Activated CD8-positive, alpha-beta memory T cell treated with anti-CD3 and anti-CD28 coated beads, Interleukin-2, amount 10 ng/mL, durations not matched to agents 7 days and 5 days (primary cell): Measurements from ENCODE around the gene SPIN1. TPM values are rescaled to one million over a fixed set of nuclear protein-coding genes. Genes with fewer than 3 reads are reported as not detected.
"Not testable (repeated sequence)": the region's sequence is repeated elsewhere in the genome, so short reads cannot be mapped to it uniquely, and the experiment has no call there.

Experiments
- ATAC-seq: fragments of 150-1000 bp; cut with Tn5 transposase; one replicate; pipeline ENCODE4 v1.10.0; 2021; ENCODE audit warnings: moderate library complexity
- CTCF ChIA-PET: fragments of 350-600 bp; sonication (Branson Sonifier 250); formaldehyde crosslinking; loops from one replicate; lab custom pipeline; 2021; ENCODE audit warnings: antibody characterized with exemption; lab: Charles Lee
- DNase-seq: peaks from one replicate; pipeline ENCODE4 v3.0.0-alpha.2; 2020
- H3K27ac Mint-ChIP-seq: one replicate; pipeline ENCODE4 v1.8.0; 2021; ENCODE audit warnings: mild to moderate bottlenecking, mixed read lengths
- H3K27me3 Mint-ChIP-seq: one replicate; pipeline ENCODE4 v1.8.0; 2021; ENCODE audit warnings: mixed read lengths
- H3K36me3 Mint-ChIP-seq: one replicate; pipeline ENCODE4 v1.8.0; 2021; ENCODE audit warnings: mild to moderate bottlenecking, mixed read lengths
- H3K4me1 Mint-ChIP-seq: one replicate; pipeline ENCODE4 v1.8.0; 2021; ENCODE audit warnings: mixed read lengths
- H3K4me3 Mint-ChIP-seq: one replicate; pipeline ENCODE4 v1.8.0; 2021; ENCODE audit warnings: mild to moderate bottlenecking, moderate library complexity, mixed read lengths
- H3K9me3 Mint-ChIP-seq: one replicate; pipeline ENCODE4 v1.8.0; 2022; ENCODE audit warnings: low read depth, mixed read lengths
- total RNA-seq, 2 experiments: library from RNA; stranded (reverse); gene quantifications; one replicate each; pipeline ENCODE4 v1.2.3, GENCODE V29; 2021

Gene SPIN1
- total RNA-seq: 10 to 100 TPM; 51.3 to 92.8 TPM

DNA sequence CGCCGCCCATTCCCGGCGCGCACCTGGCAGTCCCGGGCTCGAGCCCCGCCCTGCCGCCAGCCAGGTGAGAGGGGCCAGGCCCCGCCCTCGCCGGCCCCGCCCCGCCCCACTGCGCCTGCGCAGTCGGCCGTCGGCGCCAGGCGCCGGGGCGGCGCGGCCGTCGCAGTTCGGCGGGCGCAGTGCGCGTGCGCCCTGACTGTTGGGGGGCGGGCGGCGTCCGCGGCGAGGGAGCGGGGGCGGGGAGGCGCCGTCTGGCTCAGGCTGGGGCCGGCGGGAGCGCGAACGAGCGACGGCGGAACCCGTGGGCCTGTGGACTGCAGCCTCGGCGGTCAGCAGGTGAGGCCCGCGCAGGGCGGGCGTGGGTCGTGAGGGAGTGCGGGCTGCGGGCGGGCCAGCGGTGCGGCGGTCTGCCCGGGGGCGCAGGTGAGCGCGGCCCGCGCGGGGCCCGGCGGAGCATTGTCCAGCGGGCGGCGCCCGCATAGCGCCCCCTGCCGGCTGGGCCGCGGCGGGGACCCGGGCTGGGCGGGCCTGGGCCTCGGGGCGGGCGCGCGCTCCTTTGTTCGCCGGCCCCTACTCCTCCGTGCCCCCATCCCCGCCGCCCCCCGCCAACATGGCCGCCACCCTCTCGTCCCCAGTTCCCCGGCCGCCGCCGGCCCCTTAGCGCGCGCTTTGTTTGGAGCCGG lies at the start of gene SPIN1:
Gene SPIN1 (plus strand): TSS at position 242 of the 683 bp plus-strand sequence. CDS start 38,096 bp downstream, outside the sequence.
- Mint-ChIP-seq H3K9me3 (no peaks in the 10 kb centered on the region), H3K36me3 (peaks cover 21% of the 10 kb centered on the region), H3K4me3 (peak within 1 kb of the TSS; percentile 95), H3K27me3 (no peaks in the 10 kb centered on the region), H3K27ac (peak within 1 kb of the TSS; percentile 89), H3K4me1 (peaks cover 35% of the 10 kb centered on the region)
- DNase-seq (peak; percentile 87), ATAC-seq (peak; percentile 89)
- CTCF ChIA-PET: interaction anchor here (1.3 kb wide), 1 partner anchor 84 kb away, joined by 3 read pairs; no protein-coding TSS in a partner anchor

DNA sequence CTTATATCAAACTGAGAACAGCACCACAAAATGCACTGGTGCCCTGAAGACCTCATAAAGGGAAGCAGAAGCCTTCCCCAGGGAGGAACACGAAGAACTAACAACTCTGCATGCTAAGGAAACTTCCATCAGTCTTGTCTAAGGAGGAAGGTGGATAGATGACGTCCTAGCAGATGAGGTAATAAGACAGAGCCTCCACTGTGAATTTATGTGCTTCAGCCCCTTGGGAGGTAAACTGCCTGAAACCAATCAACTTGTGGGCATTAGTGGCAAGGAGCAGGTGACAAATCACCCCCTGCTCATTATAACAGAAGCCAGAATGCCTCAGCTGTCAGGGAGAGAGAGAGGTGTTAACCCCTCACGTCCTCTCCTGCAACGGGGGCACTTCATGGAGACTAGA lies 48.9 kb upstream of the SPIN1 start:
- H3K27ac Mint-ChIP-seq: no peak overlapping the region
- H3K27me3 Mint-ChIP-seq: peaks cover 6% of the 10 kb centered on the region
- H3K36me3 Mint-ChIP-seq: no peaks in the 10 kb centered on the region
- H3K9me3 Mint-ChIP-seq: no peaks in the 10 kb centered on the region
- no peak overlapping the region for H3K4me3 Mint-ChIP-seq
- peaks cover 7% of the 10 kb centered on the region for H3K4me1 Mint-ChIP-seq
- DNase-seq (no peak), ATAC-seq (no peak)
- CTCF ChIA-PET: no interaction called here

DNA sequence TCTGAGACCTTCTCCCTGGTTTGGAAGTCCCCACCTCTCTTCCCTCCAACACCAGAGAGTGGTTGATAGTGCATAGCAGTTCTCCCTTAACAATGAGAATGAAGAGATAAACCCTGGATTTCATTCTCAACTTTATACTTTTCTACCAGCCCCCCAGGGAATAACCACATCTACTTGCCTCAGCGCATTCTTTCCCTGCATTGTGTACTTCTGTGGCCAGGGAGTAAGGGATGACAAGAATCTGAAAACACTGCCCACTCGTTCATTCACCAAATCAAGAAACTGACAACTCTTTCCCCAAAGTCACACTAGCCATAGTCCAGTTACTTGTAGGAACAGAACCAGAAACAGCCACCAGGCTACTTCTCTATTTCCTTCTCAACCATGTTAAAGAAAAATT lies 46.0 kb upstream of the SPIN1 start:
- H3K27ac Mint-ChIP-seq: no peak overlapping the region
- no peak overlapping the region for H3K4me3 Mint-ChIP-seq
- DNase-seq (no peak), ATAC-seq (no peak)
- CTCF ChIA-PET: no interaction called here
- no peaks in the 10 kb centered on the region for H3K9me3 Mint-ChIP-seq
- H3K27me3 Mint-ChIP-seq: peaks cover 6% of the 10 kb centered on the region
- peaks cover 7% of the 10 kb centered on the region for H3K4me1 Mint-ChIP-seq
- H3K36me3 Mint-ChIP-seq: no peaks in the 10 kb centered on the region

DNA sequence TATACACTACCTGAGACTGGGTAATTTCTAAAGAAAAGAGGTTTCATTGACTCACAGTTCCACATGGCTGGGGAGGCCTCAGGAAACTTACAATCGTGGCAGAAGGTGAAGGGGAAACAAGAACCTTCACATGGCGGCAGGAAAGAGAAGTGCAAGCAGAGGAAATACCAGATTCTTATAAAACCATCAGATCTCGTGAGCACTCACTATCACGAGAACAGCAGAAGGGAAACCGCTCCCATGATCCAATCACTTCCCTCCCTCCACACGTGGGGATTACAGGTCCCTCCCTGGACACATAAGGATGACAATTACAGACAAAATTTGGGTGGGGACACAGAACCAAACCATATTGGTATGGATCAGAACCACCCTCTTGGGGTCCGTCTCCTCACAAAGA lies 44.2 kb upstream of the SPIN1 start:
- ATAC-seq: no peak
- Mint-ChIP-seq H3K4me1 (peaks cover 6% of the 10 kb centered on the region), H3K36me3 (no peaks in the 10 kb centered on the region), H3K4me3 (no peak overlapping the region), H3K9me3 (no peaks in the 10 kb centered on the region), H3K27me3 (peaks cover 4% of the 10 kb centered on the region), H3K27ac (no peak overlapping the region)
- CTCF ChIA-PET: no interaction called here
- no peak for DNase-seq

GRCh38 chr9:88350354-88350753 lies 37.9 kb upstream of the SPIN1 start:
- ATAC-seq, CTCF ChIA-PET, DNase-seq, H3K27ac Mint-ChIP-seq, H3K27me3 Mint-ChIP-seq, H3K9me3 Mint-ChIP-seq, H3K36me3 Mint-ChIP-seq, H3K4me1 Mint-ChIP-seq, H3K4me3 Mint-ChIP-seq: not testable (repeated sequence)

DNA sequence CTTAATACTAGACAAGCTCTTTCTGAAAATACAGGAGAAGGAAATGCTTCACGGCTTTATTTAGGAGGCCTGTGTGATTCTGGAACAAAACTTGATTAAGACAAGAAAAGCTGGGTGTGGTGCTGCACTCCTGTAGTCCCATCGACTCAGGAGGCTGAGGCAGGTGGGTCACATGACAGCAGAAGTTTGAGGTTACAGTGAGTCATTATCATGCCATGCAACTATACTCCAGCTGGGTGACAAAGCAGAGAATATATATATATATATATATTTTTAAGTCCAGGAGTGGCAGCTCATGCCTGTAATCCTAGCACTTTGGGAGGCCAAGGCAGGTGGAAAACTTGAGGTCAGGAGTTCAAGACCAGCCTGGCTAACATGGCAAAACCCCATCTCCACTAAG lies 33.1 kb upstream of the SPIN1 start:
- Mint-ChIP-seq H3K36me3 (peaks cover 14% of the 10 kb centered on the region), H3K4me1 (peaks cover 21% of the 10 kb centered on the region), H3K27ac (no peak overlapping the region), H3K4me3 (no peak overlapping the region), H3K27me3 (peaks cover 7% of the 10 kb centered on the region), H3K9me3 (peaks cover 5% of the 10 kb centered on the region)
- CTCF ChIA-PET: interaction anchor here (1.2 to 1.4 kb wide), 2 partner anchors 9 to 13 kb away, joined by 4 read pairs; no protein-coding TSS in a partner anchor
- ATAC-seq (no peak), DNase-seq (peak; percentile 43)

GRCh38 chr9:88357250-88357649 lies 31.0 kb upstream of the SPIN1 start:
- DNase-seq, H3K9me3 Mint-ChIP-seq, CTCF ChIA-PET, H3K27ac Mint-ChIP-seq, H3K4me3 Mint-ChIP-seq, H3K27me3 Mint-ChIP-seq, ATAC-seq: not testable (repeated sequence)
- Mint-ChIP-seq H3K36me3 (peaks cover 14% of the 10 kb centered on the region), H3K4me1 (peaks cover 21% of the 10 kb centered on the region)

DNA sequence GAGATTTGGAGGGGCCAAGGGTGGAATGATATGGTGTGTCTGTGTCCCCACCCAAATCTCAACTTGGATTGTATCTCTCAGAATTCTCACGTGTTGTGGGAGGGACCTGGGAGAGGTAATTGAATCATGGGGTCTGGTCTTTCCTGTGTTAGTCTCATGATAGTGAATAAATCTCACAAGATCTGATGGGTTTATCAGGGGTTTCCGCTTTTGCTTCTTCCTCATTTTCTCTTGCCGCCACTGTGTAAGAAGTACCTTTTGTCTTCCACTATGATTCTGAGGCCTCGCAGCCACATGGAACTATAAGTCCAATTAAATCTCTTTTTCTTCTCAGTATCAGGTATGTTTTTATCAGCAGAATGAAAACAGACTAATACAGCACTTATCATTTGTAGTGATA lies 29.5 kb upstream of the SPIN1 start:
- no peak for ATAC-seq
- H3K4me3 Mint-ChIP-seq: no peak overlapping the region
- H3K27me3 Mint-ChIP-seq: peaks cover 10% of the 10 kb centered on the region
- no peak for DNase-seq
- H3K4me1 Mint-ChIP-seq: peaks cover 21% of the 10 kb centered on the region
- CTCF ChIA-PET: no interaction called here
- H3K27ac Mint-ChIP-seq: no peak overlapping the region
- peaks cover 11% of the 10 kb centered on the region for H3K36me3 Mint-ChIP-seq
- H3K9me3 Mint-ChIP-seq: peaks cover 5% of the 10 kb centered on the region

- H3K4me3 Mint-ChIP-seq: no peak overlapping the region
- peaks cover 5% of the 10 kb centered on the region for H3K9me3 Mint-ChIP-seq
- CTCF ChIA-PET: no interaction called here
- peaks cover 21% of the 10 kb centered on the region for H3K4me1 Mint-ChIP-seq
- peaks cover 8% of the 10 kb centered on the region for H3K36me3 Mint-ChIP-seq
- DNase-seq (no peak), ATAC-seq (no peak)
- peaks cover 20% of the 10 kb centered on the region for H3K27me3 Mint-ChIP-seq
- no peak overlapping the region for H3K27ac Mint-ChIP-seq
Observed at GRCh38 chr9:88359974-88360373, 28.3 kb upstream of the SPIN1 start.

DNA sequence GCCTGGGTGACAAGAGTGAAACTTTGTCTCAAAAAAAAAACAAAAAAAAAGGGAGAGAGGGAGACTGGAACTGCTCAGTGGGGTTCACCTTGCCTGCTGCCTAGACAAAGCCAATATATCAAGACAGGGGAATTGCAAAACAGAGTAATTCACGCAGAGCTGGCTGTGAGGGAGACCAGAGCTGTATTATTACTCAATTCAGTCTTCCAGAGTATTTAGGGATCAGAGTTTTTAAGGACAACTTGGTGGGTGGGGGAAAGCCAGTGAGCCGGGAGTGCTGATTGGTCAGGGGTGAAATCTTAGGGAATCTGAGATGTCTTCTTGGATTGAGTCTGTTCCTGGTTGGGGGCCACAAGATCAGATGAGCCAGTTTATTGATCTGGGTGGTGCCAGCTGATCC lies 25.6 kb upstream of the SPIN1 start:
- Mint-ChIP-seq H3K4me3 (no peak overlapping the region), H3K4me1 (peaks cover 10% of the 10 kb centered on the region), H3K36me3 (peaks cover 8% of the 10 kb centered on the region), H3K9me3 (peaks cover 9% of the 10 kb centered on the region), H3K27me3 (peaks cover 20% of the 10 kb centered on the region), H3K27ac (no peak overlapping the region)
- DNase-seq (no peak), ATAC-seq (no peak)
- CTCF ChIA-PET: no interaction called here

DNA sequence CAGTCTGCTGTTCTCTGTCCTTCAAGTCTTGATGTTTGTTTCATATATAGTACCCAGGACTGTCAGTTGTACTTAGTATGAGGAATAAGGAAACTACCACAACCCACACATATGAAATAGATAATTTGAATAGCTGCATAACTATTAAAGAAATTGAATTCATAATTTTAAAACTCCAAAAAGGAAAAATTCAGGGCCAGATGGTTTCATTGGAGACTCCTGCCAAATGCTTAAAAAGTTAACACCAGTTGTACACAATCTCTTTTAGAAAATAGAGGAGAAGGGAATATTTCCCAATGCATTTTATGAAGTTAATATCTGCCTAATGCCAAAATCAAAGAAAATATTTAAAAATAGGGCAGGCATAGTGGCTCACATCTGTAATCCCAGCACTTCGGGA lies 24.6 kb upstream of the SPIN1 start:
- Mint-ChIP-seq H3K27me3 (peaks cover 20% of the 10 kb centered on the region), H3K9me3 (peaks cover 15% of the 10 kb centered on the region)
- CTCF ChIA-PET: interaction anchor here (1.3 kb wide), 1 partner anchor 8 kb away, joined by 4 read pairs; no protein-coding TSS in a partner anchor

DNA sequence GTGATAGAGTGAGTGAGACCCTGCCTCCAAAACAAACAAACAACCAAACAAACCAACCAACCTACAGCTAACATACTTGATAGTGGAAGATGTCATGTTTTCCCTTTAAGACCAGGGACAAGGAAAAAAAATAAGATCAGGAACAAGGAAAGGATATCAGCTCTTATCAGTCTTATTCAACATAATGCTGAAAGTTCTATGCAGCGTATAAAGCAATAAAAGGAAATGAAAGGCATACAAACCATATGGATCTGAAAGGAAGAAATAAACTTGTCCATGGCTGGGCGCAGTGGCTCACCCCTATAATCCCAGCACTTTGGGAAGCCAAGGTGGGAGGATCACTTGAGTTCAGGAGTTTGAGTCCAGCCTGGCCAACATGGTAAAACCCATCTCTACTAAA lies 23.5 kb upstream of the SPIN1 start:
- Mint-ChIP-seq H3K27me3 (peaks cover 20% of the 10 kb centered on the region), H3K27ac (no peak overlapping the region), H3K9me3 (peaks cover 15% of the 10 kb centered on the region), H3K4me3 (no peak overlapping the region), H3K36me3 (peaks cover 9% of the 10 kb centered on the region), H3K4me1 (no peaks in the 10 kb centered on the region)
- CTCF ChIA-PET: no interaction called here
- DNase-seq: no peak
- ATAC-seq: no peak

More for the DNA sequence above, 24.6 kb upstream of the SPIN1 start:
- Mint-ChIP-seq H3K4me1 (peaks cover 3% of the 10 kb centered on the region), H3K27ac (no peak overlapping the region), H3K36me3 (peaks cover 9% of the 10 kb centered on the region), H3K4me3 (no peak overlapping the region)
- ATAC-seq: no peak
- DNase-seq: no peak

- DNase-seq (no peak), ATAC-seq (no peak)
- CTCF ChIA-PET: no interaction called here
- H3K27ac Mint-ChIP-seq: no peak overlapping the region
- H3K36me3 Mint-ChIP-seq: peaks cover 9% of the 10 kb centered on the region
- H3K4me1 Mint-ChIP-seq: peaks cover 2% of the 10 kb centered on the region
- peaks cover 18% of the 10 kb centered on the region for H3K9me3 Mint-ChIP-seq
- H3K27me3 Mint-ChIP-seq: peaks cover 23% of the 10 kb centered on the region
- H3K4me3 Mint-ChIP-seq: no peak overlapping the region
Observed at GRCh38 chr9:88370346-88370745, 17.9 kb upstream of the SPIN1 start.

GRCh38 chr9:88372103-88372654 lies 16.1 kb upstream of the SPIN1 start:
- CTCF ChIA-PET: interaction anchor here (1.0 kb wide), 1 partner anchor 15 kb away, joined by 3 read pairs; no protein-coding TSS in a partner anchor
- H3K4me1 Mint-ChIP-seq: peaks cover 2% of the 10 kb centered on the region
- H3K27ac Mint-ChIP-seq: no peak overlapping the region
- no peak overlapping the region for H3K4me3 Mint-ChIP-seq
- peaks cover 14% of the 10 kb centered on the region for H3K9me3 Mint-ChIP-seq
- peaks cover 10% of the 10 kb centered on the region for H3K36me3 Mint-ChIP-seq
- DNase-seq (no peak), ATAC-seq (no peak)
- H3K27me3 Mint-ChIP-seq: peaks cover 23% of the 10 kb centered on the region
